ENCODE measurements around the gene ATP1B4.
A peak's percentile ranks its signal among the peaks of the same experiment; 100 is the strongest.

The ATP1B4 gene

GRCh38 chrX:120406638-120407037 lies 44.7 kb downstream of the ATP1B4 start:
- TF ChIP-seq EZH2phosphoT487 (IDR thresholded peaks at IDR 0.05; ENCODE audit: borderline replicate concordance) (no peak), CTCF (conservative IDR thresholded peaks at IDR 0.05; ENCODE audit: low read length) (no peak)
- H3K36me3 ChIP-seq (ENCODE audit: insufficient read depth, low read length), result no peaks in the 10 kb centered on the region

GRCh38 chrX:120408168-120408567 lies 46.3 kb downstream of the ATP1B4 start:
- H3K36me3 ChIP-seq (ENCODE audit: insufficient read depth, low read length), result no peaks in the 10 kb centered on the region
- H3K9me2 ChIP-seq (replicated peaks; ENCODE audit: low read depth, low read length), result no peaks in the 10 kb centered on the region
- H3K9me3 ChIP-seq (ENCODE audit: insufficient read depth, low read depth, low read length), result no peaks in the 10 kb centered on the region
- no peaks in the 10 kb centered on the region for H4K20me1 ChIP-seq (ENCODE audit: insufficient read depth, low read length, poor library complexity, severe bottlenecking)
- H3K9ac ChIP-seq (ENCODE audit: low read depth, low read length, poor library complexity, severe bottlenecking), result no peak overlapping the region
- TF ChIP-seq EZH2phosphoT487 (IDR thresholded peaks at IDR 0.05; ENCODE audit: borderline replicate concordance) (no peak), CTCF (conservative IDR thresholded peaks at IDR 0.05; ENCODE audit: low read length) (no peak)
- no peaks in the 10 kb centered on the region for H3K27me3 ChIP-seq (ENCODE audit: insufficient read depth, low read length, poor library complexity, severe bottlenecking)
- no peaks in the 10 kb centered on the region for H3F3A ChIP-seq (ENCODE audit: low read depth)
- H3K4me2 ChIP-seq (ENCODE audit: low read depth, low read length, poor library complexity, severe bottlenecking), result no peak overlapping the region
- H3K4me3 ChIP-seq (ENCODE audit: low read length, poor library complexity, severe bottlenecking), result no peak overlapping the region
- H3K4me1 ChIP-seq (ENCODE audit: insufficient read depth, low read length, poor library complexity, severe bottlenecking), result no peaks in the 10 kb centered on the region
- no peak overlapping the region for H2AFZ ChIP-seq (ENCODE audit: low read length)
- no peaks in the 10 kb centered on the region for H3K79me2 ChIP-seq (ENCODE audit: insufficient read depth, low read length)

More at GRCh38 chrX:120406638-120407037, 44.7 kb downstream of the ATP1B4 start:
- Histone ChIP-seq H2AFZ (ENCODE audit: low read length) (no peak overlapping the region), H3K79me2 (ENCODE audit: insufficient read depth, low read length) (no peaks in the 10 kb centered on the region), H3K9me2 (replicated peaks; ENCODE audit: low read depth, low read length) (no peaks in the 10 kb centered on the region), H3K9ac (ENCODE audit: low read depth, low read length, poor library complexity, severe bottlenecking) (no peak overlapping the region), H3K4me3 (ENCODE audit: low read length, poor library complexity, severe bottlenecking) (no peak overlapping the region), H4K20me1 (ENCODE audit: insufficient read depth, low read length, poor library complexity, severe bottlenecking) (no peaks in the 10 kb centered on the region), H3K9me3 (ENCODE audit: insufficient read depth, low read depth, low read length) (no peaks in the 10 kb centered on the region), H3K4me1 (ENCODE audit: insufficient read depth, low read length, poor library complexity, severe bottlenecking) (no peaks in the 10 kb centered on the region), H3K4me2 (ENCODE audit: low read depth, low read length, poor library complexity, severe bottlenecking) (no peak overlapping the region), H3K27me3 (ENCODE audit: insufficient read depth, low read length, poor library complexity, severe bottlenecking) (no peaks in the 10 kb centered on the region), H3F3A (ENCODE audit: low read depth) (no peaks in the 10 kb centered on the region)

GRCh38 chrX:120419463-120419862 lies 57.6 kb downstream of the ATP1B4 start:
- 0 out of 2 replicates have a peak overlapping the region, but pooled peaks have one; percentile 17 for H2AFZ ChIP-seq (ENCODE audit: low read length)
- H3K4me1 ChIP-seq (ENCODE audit: insufficient read depth, low read length, poor library complexity, severe bottlenecking), result peaks cover 30% of the 10 kb centered on the region
- TF ChIP-seq EZH2phosphoT487 (IDR thresholded peaks at IDR 0.05; ENCODE audit: borderline replicate concordance) (no peak), CTCF (conservative IDR thresholded peaks at IDR 0.05; ENCODE audit: low read length) (no peak)
- no peaks in the 10 kb centered on the region for H3K27me3 ChIP-seq (ENCODE audit: insufficient read depth, low read length, poor library complexity, severe bottlenecking)
- no peaks in the 10 kb centered on the region for H4K20me1 ChIP-seq (ENCODE audit: insufficient read depth, low read length, poor library complexity, severe bottlenecking)
- peak overlapping the region; percentile 91 for H3K4me2 ChIP-seq (ENCODE audit: low read depth, low read length, poor library complexity, severe bottlenecking)
- H3K9me3 ChIP-seq (ENCODE audit: insufficient read depth, low read depth, low read length), result no peaks in the 10 kb centered on the region
- no peaks in the 10 kb centered on the region for H3K36me3 ChIP-seq (ENCODE audit: insufficient read depth, low read length)
- peak overlapping the region; percentile 64 for H3K4me3 ChIP-seq (ENCODE audit: low read length, poor library complexity, severe bottlenecking)
- peaks cover 3% of the 10 kb centered on the region; the same call in 1 of the 2 replicates for H3F3A ChIP-seq (ENCODE audit: low read depth)
- H3K9me2 ChIP-seq (replicated peaks; ENCODE audit: low read depth, low read length), result no peaks in the 10 kb centered on the region
- H3K79me2 ChIP-seq (ENCODE audit: insufficient read depth, low read length), result no peaks in the 10 kb centered on the region
- peak overlapping the region; percentile 65 for H3K9ac ChIP-seq (ENCODE audit: low read depth, low read length, poor library complexity, severe bottlenecking)
